GDM1 (cell line): Measurements from ENCODE around the gene AIPL1.
A peak's percentile ranks its signal among the peaks of the same experiment; 100 is the strongest.

Source experiments
- DNase-seq: peaks from one replicate; lab custom pipeline; 2025; lab: John Stamatoyannopoulos, UW

The AIPL1 gene

DNA sequence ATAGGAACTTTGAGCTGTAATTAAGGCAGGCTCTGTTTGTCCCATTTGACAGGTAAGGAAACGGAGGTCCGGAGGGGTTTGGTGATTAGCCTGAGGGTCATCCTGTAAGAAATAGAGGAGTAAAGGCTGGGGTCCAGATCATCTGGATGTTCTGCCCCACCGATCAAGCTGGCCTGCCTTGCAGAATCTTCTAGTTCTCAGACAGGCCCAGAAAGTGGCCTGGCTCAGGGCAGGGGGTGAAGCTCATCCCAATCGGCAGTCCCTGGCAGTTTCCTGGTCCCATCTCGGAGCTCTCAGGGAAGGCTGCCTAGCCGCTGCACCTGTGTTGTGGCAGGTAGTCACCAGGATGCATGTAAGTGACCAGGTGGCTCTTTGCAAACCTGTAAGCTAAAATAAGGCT lies 13.6 kb upstream of the AIPL1 start:
- DNase-seq, result no peak

DNA sequence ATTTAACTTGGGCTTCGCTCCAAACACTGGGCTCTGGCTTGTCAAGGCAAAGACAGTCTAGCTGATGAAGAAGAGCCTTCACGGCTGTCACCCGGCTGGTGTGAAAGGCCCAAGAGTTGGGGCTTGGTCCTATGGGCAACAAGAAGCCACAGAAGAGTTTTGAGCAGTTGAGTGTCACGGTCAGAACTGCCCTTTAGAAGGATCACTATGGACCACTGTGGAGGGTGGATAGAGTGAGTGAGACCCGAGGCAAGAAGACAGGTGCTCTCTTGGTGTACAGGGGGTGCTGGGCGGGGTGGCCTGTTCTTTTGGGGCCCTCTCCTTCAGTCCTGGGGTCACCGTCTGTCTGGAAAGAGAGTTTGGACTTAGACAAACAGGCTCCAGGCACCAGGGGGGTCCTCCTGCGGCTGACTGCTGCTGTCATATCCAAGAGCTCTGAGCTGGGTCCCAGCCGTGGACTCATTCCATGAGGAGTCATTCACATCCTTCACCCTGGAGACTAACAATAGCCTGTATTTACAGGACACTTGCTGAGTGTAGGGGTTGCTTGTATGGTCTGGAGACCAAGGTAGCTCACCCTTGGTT lies 11.7 kb upstream of the AIPL1 start:
- DNase-seq, result no peak

DNA sequence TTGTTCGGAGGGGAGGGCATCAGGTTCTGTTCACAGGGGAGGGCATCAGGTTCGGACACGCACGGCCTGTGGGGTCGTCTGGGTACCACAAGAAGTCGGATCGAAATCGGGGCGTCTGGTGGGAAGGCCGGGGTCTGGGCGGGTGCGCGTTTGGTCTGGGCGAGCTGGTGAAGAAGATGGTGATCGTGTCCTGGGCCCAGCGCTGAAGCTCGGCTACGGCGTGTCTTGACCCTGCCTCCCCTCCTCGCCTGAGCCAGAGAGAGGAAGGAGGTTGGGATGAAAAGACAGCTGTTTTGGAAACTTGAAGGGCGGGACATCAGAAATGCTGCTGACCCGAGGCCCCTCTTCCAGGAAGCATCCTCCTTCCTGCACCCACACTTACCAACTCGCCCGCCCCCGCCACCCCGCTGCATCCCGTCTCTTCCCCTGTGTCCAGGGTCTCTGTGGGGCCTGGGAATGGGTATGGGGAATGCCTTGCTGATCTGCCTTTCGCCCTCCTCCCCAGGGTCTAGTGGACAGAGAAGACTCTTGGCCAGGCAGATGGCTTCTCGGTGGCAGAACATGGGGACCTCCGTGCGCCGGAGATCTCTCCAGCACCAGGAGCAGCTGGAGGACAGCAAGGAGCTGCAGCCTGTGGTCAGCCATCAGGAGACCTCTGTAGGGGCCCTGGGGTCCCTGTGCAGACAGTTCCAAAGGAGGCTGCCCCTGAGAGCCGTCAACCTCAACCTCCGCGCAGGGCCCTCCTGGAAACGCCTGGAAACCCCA lies 9.8 kb upstream of the AIPL1 start:
- no peak for DNase-seq

DNA sequence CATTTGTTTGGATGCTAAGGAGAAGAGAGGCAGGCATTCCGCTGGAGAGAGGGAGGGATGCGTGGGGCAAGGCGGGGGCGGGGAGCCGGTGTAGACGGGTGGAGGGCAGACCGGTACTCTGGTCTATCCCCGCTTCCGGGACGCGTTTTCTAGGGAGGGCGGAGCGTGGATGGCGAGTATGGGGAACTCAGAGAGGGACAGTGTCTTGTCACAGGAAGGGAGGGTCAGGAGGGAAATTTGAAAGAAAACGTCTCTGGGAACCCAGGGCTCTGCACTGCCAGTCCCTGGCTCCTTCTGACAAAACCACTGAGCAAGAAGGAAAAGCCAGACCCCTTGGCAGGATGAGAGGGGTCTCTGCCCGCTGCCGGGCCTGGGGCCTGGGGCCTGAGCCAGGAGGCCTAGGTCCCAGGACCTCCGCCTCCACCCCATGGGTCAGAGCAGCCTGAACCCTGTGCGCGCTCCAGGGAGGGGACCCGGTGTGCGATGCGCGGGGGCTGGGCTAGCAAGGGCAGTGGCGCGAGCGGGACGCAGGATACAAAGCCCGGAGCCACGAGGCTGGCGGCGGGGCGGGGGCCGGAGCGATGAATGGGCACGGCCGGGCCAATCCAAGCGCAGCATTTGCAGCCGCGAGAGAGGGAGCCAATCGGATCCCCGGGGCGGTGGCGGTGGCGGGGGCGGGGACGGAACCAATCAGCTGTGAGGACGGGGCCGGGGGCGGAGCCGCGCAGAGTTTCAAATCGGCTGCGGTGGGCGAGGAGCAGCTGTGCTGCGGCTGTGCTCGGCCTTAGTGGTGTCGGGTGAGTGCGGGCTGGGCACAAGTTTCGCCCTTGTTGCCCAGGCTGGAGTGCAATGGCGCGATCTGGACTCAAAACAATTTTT lies 9.0 kb upstream of the AIPL1 start, which contains the start of gene PIMREG:
Gene PIMREG, plus strand, starts transcription at position 764 of the 879 bp plus-strand sequence. CDS start 656 bp downstream, outside the sequence.
- peak; percentile 90 for DNase-seq

DNA sequence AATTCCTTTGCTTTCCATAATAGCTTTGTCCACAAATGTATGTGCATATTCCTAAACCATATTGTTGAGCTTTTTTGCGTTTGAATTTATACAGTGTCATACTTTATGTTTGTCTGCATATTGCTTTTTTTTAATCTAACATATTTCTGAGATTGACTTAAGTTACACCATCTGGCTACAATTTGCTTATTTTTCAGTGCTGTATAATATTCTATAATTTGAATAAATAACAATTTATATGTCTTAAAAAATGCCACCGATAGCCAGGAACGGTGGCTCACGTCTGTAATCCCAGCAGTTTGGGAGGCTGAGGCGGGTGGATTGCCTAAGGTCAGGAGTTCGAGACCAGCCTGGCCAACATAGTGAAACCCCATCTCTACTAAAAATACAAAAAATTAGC lies 7.9 kb upstream of the AIPL1 start:
- no peak for DNase-seq

DNA sequence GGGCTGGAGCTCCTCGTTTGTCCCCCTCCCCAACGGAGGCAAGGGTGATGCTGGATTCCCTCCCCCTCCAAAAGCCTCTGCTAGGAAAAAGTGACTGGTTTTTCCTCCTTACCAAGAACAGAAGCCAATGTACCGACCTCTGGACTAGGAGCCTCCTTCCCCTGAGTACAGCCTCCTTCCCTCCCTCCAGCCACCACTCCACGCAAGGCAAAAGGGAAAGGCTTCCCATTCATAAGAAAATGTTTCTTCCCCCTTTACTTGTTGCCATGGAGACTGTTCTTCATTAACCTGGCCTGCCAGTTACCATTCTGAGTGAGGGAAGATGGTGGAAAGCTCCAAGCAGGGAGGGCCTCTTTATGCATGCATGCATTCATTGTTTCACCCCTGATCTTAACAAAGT lies 5.0 kb upstream of the AIPL1 start:
- DNase-seq, result no peak

DNA sequence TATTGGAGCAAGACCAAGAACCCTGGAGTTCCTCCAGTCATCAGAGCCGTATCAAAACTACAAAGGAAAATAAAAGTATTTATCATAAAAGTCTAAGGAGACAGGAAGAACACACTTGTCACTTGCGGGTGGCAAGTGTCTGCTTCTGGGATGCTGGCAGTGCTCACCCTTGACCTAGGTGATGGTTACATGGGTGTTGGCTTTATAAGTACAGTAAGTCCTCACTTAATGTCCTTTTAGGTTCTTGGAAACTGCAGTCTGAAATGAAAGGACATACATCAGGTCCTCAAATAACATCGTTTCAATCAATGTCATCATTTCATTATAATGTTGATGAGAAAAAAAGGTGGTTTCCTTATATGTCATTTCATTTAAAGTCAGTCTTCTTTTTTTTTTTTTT lies 3.0 kb upstream of the AIPL1 start:
- DNase-seq, result no peak

DNA sequence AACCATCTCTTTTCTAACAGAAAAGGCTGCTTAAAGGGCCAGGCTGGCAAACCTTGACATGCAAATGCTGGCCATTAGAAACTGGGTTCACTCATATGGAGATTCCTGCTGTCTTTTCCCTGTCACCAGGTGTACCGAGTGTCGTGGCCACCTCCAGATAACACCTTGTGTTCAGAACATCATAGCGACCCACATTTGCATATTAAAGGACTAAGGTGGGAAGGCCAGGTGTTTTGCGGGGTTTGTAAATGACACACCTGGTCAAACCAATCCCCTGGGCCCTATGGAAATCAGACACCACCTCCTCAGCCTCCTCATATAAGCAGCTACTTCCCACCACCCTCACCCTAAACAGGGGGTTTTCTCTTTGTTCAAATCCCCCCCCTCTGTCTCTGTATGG lies 2.5 kb upstream of the AIPL1 start:
- no peak for DNase-seq

DNA sequence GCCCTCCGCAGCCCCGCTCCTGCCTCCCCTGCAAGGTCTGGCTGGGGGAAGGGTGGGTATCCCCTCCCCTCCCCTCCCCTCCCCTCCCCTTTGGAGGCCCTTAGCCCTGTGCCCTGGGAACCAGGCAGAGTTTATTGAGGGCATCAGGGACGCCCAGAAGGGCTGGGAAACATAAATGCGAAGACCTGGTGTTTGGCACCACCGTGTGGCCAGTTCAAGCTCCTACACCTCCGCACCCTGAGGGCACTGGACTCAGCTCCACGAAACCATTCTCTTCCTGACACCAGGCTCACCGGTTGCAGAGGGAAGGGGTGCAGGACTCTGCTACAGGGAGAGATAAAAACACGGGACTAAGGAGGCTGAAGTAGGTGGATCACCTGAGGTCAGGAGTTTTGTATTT lies 1.0 kb upstream of the AIPL1 start:
- peak; percentile 31 for DNase-seq

DNA sequence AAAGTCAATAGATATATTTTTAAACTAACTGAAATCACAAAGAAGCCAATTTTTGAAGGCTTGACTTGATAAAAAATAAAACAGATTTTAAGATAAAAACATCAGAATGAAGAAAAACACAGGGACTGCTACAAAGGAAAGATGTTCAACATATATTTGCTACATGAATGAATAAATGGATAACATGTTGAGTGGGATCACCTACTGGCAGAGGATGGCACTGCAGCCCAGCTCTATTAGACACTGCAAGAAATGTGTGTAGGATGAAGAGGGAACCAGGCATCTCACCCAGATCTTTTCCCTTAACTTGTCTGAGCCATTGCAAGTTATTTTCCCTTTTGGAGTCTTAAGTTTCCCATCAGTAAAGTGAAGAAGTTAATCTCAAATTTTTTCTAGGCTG lies 4.2 kb downstream of the AIPL1 start:
- DNase-seq, result no peak

DNA sequence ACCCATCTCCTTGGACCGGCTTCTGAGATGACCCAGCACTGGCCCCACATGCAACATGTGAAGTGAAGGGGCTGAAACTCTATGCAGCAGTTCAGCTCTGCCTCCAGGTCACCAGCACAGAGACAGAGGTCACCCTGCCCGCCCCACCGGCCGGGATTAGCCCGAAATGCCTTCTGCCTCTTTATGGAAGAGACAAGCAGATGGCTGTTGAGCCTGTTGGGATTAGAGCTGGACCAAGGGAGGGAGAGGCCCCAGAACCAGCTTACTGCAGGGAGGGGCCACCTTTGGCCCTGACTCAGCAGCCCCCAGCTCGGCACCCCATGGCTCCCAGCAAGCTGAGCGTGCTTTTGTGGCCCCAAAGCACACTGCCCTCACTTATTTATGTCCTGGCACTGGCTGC lies 5.7 kb downstream of the AIPL1 start:
- no peak for DNase-seq

DNA sequence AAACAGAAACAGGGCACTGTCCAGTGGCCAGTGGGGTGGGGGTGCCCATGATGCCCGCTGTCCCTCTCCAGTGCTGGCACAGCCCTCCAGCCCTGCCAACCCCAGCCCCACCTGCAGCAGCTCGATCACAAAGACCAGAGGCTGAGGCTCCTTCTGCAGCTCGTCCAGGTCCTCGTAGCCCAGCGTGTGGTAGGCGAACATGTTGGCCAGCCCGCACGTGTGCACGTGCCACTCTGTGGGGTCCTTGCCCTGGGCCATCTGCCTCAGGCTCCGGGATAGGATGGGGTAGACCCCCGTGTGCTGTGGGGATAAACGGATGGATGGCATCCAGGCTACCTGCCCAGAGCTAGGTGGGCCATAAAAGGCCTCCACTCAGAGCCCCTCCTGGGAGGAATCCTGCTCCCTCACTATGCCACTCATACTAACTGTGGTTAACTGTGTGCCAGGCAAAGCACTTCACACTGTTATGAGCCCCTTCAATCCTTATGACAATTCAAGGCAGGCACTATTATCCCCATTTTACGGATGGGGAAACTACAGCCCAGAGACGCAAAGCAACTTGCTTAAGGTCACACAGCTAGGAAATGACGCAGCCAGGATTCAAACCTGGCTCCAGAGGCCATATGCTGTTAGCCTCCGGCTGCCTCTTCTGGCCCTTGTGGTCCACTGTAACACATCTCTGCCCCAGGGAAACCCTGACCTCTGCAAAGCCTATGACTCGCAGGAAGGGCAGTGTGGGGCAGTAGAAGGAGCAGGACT lies 6.5 kb downstream of the AIPL1 start:
- DNase-seq, result no peak

DNA sequence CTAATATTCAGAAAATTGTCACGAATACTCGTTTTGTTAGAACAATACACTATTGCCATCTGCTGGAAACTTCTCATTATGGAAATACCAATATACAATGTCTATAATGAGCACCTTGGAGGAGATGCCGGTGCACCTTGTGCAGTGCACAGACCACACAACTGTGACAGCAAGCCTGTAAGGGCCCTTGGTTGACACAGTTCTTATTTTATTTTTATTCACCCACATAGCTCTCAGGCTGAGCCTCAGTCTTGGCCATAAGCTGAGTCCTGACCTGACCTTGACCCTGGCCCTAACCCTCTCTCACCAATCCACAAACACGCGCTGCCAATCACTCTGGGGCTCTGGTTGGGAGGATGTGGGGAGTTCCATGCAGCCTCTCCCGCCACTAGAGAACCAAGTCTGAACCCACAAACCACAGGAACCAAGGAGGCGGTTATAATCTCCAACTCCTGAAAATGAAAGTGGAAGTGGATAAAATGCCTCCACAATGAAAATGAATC lies 7.6 kb downstream of the AIPL1 start:
- peak; percentile 62 for DNase-seq

DNA sequence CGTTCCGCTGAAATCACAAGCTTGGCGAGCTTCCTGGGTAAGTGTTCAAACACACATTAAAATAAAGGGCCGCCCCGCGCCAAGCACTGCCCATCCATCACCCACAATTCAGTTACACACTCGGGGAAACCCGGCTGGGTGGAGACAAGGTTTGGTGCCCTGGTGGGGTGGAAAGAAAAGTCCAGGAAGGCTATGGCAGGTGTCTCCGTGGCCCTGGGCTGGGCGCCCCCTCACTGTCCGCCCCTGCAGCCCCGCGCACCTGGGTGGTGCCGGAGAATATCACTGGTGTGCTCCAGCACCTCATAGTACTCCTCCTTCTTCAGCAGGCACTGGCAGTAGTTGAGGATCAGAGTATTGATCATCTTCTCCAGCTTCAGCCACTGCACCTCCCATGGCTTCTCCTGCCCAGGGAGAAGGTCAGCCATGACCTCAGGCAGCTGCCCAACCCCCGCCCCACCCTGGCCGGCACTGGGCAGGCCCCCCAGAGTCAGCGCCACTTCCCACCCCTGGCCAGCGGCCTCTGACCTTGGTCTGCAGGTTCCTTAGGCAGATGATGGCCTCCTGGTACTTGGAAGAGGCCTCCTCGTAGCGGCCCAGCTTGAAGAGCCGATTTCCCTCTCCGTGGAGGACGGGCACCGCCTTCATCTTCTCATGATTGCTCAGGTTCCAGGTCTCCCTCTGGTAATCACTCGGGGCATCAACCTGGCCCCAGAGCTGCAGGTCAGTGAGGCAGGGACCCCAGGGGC lies 8.4 kb downstream of the AIPL1 start:
- no peak for DNase-seq

DNA sequence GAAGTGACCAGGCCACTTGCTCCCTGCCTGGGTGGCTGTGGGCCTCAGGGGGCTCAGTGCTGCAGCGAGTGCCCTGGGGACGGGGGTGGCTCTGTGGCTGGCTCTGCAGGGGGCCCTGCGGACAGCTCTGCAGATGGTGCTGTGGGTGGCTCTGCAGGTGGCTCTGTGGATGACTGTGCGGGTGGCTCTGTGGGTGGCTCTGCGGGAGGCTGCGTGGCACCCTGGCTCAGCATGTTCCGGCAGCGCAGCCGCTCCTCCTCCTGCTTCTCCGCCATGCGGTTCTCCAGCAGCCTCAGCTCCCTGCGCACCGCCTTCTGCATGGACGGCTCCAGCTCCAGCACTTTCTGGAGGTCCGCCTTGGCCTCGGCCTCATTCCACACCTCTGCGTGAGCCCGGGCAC lies 9.5 kb downstream of the AIPL1 start:
- DNase-seq, result no peak

DNA sequence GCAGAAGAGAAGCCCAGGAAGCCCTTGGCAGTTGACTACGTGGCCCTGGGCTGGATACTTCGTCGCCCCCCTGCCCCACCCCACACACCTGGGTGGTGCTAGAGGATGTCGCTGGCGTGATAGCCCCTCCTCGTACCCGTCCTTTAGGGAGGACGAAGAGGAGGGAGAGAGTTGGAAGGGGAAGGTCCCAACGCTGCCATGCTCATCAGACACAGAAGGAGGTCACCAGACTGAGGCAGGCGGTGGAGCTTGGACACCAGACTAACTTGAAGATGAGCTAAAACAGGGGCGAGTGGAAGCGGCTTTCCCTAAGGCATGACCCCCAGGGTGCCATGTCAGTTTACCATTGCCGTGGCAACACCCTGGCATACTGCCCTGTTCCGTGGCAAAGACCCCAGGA lies 11.0 kb downstream of the AIPL1 start:
- DNase-seq, result no peak

DNA sequence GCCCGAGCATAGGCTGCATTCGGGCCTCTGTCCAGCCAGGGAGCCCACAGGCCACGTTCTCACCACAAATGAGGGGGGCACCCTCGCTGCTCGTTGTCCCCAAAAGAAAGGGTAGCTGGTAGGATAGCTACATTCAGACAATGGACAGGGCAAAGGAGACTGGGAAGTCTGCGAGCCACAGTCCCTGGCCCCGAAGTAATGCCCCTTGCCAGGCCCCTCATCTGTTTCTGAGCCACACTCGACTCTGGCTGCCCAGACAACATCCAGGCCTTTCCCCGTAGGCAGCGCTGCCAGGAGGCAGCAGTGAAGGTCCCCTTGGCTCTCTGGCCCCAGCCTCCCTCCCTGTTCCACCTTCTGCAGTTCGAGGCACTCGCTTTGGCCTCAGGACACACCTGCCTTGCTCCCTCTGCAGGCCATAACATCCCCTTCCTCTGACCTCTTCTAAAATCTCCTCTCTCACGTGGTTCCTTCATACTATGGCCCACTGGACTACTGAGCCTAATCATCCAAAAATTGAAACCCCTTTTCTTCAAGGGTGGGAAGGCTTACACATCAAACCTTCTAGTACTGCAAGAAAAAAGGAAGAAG lies 12.2 kb downstream of the AIPL1 start:
- no peak for DNase-seq

DNA sequence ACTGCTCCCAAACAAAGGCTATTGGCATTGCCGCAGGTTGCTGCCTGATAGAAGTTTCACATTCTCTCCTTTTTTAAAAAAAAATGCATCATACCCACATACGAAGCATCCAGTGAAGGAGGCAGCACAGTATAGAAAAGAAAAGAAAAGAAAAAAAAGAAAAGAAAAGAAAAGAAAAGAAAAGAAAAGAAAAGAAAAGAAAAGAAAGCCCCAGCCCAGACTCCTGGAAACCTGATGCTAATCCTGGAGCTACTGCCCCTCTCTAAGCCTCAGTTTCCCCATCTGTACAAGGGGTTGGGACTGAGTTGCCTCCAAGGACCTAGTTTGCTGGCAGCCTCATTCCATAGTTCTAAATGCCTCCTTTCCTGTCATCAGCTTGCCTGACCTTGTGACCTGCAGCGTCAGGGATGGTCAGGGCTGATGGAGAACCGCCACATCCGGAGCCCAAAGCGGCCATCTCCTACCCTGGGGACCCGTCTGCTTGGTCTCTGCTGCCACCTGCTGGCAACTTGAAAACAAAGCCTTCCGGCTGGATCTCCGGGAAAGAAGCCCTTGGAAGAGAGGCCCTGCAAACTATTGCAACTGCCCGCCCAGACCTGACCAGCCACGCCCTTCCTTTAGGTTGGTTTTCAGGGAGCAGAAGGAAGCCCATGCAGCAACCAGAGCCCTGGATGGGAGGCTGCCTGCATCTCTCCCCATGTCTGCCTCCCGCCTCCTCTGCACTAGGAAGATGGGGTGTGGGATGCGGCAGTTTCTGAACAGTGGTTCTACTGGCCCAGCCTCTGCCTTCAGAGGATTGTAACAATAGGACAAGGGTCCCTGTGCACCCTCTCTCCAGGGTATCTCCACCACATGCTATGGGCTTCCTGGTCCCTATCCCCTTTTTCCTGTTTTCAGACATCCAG lies 13.0 kb downstream of the AIPL1 start:
- peak; percentile 34 for DNase-seq

DNA sequence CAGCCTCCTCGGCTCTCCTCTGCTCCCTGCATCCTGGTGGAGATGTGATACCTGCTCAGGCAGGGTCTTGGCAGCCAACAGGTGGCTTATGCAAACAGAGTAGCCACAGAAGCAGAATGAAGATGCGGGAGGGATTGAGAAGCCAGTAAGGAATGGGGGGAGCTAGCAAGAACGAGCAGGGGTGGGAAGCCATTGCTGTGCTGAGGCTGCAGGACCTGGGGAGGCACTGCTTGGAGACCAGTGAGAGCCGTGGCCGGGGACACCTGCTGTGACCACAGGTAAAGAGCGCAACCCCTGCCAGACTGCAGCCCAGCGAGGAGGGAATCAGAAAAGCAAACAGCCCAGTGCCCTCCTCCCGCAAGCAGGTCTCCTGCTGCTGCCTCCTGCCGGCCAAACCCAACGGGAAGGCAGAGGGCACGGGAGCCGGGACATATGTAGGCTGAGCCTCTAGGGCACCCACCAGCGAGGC lies 14.7 kb downstream of the AIPL1 start:
- DNase-seq, result no peak

DNA sequence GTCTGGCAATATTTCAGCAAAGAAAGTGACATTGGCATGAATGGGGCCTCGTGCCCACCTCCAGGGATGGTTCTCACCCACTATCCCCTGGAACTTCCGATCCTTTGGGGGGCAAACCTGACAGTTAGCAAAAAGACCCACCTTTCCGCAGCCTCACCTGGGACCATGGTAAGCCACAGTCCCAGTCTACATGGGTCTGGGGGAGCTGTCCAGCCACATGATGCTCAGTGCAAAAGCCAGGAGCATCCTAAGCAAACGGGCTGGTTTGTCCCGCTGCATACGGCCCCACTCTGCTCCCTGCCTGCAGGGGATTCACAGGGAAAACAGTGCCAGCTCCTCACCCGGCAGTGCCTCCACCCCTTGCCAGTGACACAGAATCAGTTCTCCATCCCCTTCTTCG lies 19.3 kb downstream of the AIPL1 start:
- DNase-seq, result no peak
